Naive B cell (primary cell): ENCODE measurements around the gene ARFGAP1. TPM values are rescaled to one million over a fixed set of nuclear protein-coding genes. Genes with fewer than 3 reads are reported as not detected.
A peak's percentile ranks its signal among the peaks of the same experiment; 100 is the strongest.

Experiments
- ATAC-seq, 2 donors: fragments of 150-1000 bp; cut with Tn5 transposase; 2 replicates each; pipeline ENCODE4 v1.10.0; 2021; ENCODE audit warnings: low read depth in 2 of 2, mild to moderate bottlenecking in 2 of 2, moderate library complexity in 2 of 2
- DNase-seq: peaks from one replicate; pipeline ENCODE4 v3.0.0; 2022
- H3K27ac Mint-ChIP-seq, 6 donors: one replicate each; pipeline ENCODE4 v1.8.0; 2020 to 2022; ENCODE audit warnings: mild to moderate bottlenecking in 6 of 6, mixed read lengths in 6 of 6, moderate library complexity in 5 of 6, inconsistent platforms in 2 of 6
- H3K27me3 Mint-ChIP-seq, 3 donors: one replicate each; pipeline ENCODE4 v1.8.0; 2021 to 2022; ENCODE audit warnings: mixed read lengths in 3 of 3, mild to moderate bottlenecking in 1 of 3
- H3K36me3 Mint-ChIP-seq, 2 donors: one replicate each; pipeline ENCODE4 v1.8.0; 2020 to 2022; ENCODE audit warnings: mixed read lengths in 2 of 2, inconsistent platforms in 1 of 2, mild to moderate bottlenecking in 1 of 2
- H3K4me1 Mint-ChIP-seq, 3 donors: one replicate each; pipeline ENCODE4 v1.8.0; 2020 to 2022; ENCODE audit warnings: mixed read lengths in 3 of 3, inconsistent platforms in 1 of 3, mild to moderate bottlenecking in 1 of 3, moderate library complexity in 1 of 3
- H3K4me3 Mint-ChIP-seq, 8 donors: one replicate each; pipeline ENCODE4 v1.8.0; 2020 to 2022; ENCODE audit warnings: mild to moderate bottlenecking in 8 of 8, mixed read lengths in 8 of 8, moderate library complexity in 8 of 8, inconsistent platforms in 2 of 8
- H3K9me3 Mint-ChIP-seq, 7 donors: one replicate each; pipeline ENCODE4 v1.8.0; 2020 to 2022; ENCODE audit warnings: mixed read lengths in 7 of 7, mild to moderate bottlenecking in 5 of 7, inconsistent platforms in 2 of 7, moderate library complexity in 1 of 7
- polyA plus RNA-seq, 6 donors: library from polyadenylated mRNA; unstranded; fragments of 300-500 nt; fragmentation: Illumina TruSeq; gene quantifications; one replicate each; pipeline ENCODE4 v1.2.3, GENCODE V29; 2021; ENCODE audit warnings: low read depth in 6 of 6

ARFGAP1 gene
- 10 to 100 TPM in 4 of 6 donors, 1 to 10 TPM in 2; 8.2 to 17.7 (median 11.7) TPM for polyA plus RNA-seq

DNA sequence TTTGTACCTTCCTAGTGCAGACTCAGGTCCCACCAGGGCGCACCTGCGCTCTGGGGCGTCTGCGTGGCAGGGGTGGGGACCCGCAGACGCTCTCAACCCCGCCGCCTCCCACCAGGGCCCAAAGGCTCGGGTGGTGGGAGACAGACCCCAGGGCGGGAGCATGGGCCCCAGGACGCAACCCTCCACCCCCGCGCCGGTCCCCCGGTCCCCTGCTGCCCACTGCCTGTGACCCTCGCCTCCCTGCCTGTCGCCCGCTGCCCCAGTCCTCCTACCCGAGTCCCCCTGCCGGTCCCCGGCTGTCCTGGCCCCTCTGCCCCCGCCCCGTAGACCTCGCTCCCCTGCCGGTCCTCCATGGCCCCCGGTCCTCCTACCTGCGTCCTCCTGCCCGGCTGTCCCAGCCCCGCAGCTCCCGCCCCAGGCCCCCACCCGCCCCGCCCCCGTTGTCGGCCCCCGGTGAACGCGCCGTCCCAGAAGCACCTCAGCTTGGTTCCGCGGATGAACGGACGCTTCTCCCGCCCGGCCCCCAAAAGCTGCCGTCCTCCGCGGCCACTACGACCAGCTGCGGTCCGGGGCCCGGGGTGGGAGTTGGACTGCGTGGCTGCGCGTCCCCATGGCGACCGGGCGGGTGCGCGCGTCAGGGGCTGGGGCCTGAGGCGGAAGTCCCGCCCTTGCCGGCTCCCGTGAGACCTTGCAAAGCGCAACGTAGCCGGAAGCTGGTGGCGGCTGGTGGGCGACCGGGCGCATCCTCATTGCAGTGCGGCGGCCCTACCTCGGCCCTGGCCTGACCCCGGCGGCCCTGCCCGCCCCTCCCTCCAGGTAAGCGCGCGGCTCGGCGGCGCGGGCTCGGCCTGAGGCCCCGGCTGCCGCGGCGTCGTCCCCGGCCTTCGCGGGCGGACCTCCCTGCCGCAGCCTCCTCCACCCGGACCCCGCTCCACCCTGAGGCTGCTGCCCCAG is at the start of gene ARFGAP1:
ARFGAP1 (plus strand) TSS at position 709 of the 954 bp plus-strand sequence. CDS start 2,768 bp downstream, outside the sequence.
- peak within 1 kb of the TSS; percentile 85 to 96 (median 90) for H3K27ac Mint-ChIP-seq
- H3K27me3 Mint-ChIP-seq: peaks cover 4 to 8% (median 7%) of the 10 kb centered on the region in 3 donors
- H3K9me3 Mint-ChIP-seq: no peaks in the 10 kb centered on the region
- H3K4me1 Mint-ChIP-seq: peaks cover 17 to 37% (median 33%) of the 10 kb centered on the region in 3 donors
- H3K4me3 Mint-ChIP-seq: peak within 1 kb of the TSS; percentile 87 to 95 (median 92)
- no peaks in the 10 kb centered on the region for H3K36me3 Mint-ChIP-seq
- DNase-seq: peak; percentile 89
- ATAC-seq: peak; percentile 97 to 98

DNA sequence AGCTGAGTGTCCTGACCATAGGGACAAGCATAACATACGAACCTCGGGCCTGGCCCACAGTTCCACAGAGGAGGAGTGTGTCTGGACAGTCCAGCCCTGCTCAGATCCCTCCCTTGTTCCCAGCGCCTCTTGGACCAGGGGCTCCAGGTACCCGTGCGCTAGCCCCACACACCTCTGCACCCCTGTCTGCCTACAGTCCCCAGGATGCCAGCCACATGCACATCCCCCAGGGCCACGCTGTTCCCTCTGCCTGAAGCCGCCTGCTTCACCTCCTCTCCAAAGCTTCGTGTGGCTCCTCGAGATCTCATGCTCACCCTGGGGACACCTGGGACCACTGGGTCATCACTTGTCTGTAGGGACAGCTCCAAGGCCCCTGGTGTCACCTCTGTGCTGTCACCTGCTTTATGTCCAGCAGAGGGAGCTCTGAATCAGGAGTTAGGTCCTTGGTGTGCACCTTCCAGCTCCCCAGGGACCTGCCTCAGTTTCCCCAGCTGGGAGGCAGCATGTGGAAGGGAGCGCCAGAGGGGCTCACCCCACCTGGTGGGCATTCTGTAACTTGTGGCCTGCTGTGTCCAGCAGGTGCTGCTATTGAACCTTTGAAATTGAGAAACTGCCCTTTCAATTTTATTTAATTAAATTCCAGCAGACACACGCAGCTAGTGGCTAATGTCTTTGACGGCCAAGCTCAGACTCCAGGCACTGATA is 49.3 kb upstream of the ARFGAP1 start:
- Mint-ChIP-seq H3K4me3 (peak overlapping the region in 1 of 8 donors; percentile 60), H3K9me3 (no peaks in the 10 kb centered on the region), H3K4me1 (peaks cover 0 to 1% (median 0%) of the 10 kb centered on the region in 3 donors), H3K27ac (no peak overlapping the region), H3K27me3 (peaks cover 0 to 39% (median 21%) of the 10 kb centered on the region in 3 donors), H3K36me3 (no peaks in the 10 kb centered on the region)
- peak; percentile 20 for DNase-seq
- ATAC-seq: peak; percentile 51 to 58

DNA sequence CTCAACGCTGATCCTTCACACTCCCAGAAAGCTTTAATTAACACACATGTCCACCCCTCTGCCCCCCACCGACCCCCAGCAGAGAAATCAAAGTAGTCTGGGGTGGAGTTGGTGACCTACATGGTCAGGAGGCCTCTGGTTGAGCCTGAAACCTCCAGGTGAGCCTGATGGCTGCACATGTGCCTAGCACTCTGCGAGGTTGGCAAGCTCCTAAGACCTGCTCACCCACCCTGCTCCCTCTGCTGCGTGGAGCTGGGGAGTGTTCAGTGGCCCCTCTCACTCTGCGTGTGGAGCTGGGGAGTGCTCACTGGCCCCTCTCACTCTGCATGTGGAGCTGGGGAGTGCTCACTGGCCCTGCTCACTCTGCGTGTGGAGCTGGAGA is 48.8 kb upstream of the ARFGAP1 start:
- H3K36me3 Mint-ChIP-seq: no peaks in the 10 kb centered on the region
- DNase-seq (no peak), ATAC-seq (no peak)
- no peak overlapping the region for H3K27ac Mint-ChIP-seq
- peaks cover 0 to 44% (median 23%) of the 10 kb centered on the region in 3 donors for H3K27me3 Mint-ChIP-seq
- no peak overlapping the region for H3K4me3 Mint-ChIP-seq
- H3K4me1 Mint-ChIP-seq: peaks cover 0 to 1% (median 0%) of the 10 kb centered on the region in 3 donors
- no peaks in the 10 kb centered on the region for H3K9me3 Mint-ChIP-seq

DNA sequence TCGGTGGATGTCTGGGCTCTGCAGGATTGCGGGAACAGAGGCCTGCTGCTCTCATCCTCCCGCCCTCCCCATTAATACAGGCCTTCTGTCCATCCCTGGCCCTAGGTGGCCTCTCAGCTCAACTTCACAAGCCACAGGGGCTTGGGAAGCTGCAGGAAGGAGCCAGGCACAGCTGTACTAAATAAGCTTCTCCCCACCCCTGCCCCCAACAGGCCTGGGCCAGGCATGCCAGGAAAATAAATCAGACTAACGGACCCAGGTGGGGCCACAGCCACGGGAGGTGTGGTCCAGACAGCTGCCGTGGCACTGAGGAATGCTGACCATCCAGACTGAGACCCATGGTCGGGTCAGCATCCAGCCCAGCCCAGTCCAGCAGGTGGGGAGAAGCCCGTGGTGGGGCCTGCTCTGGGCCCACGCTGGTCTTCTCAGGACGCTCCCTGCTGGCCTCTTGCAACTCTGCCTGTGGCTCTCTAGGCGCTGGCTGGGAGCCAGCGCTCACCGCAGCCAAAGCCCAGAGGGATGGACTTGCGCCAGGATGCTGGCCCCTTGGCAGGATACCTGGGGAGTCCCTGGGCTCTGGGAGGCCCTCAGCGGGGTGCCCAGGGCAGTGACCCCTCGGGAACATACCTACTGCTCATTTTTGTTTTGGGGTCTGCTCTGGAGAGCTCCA is 48.1 kb upstream of the ARFGAP1 start:
- peaks cover 6 to 52% (median 30%) of the 10 kb centered on the region in 3 donors for H3K27me3 Mint-ChIP-seq
- DNase-seq: no peak

GRCh38 chr20:63225082-63225454 is 47.5 kb upstream of the ARFGAP1 start:
- Mint-ChIP-seq H3K4me3 (no peak overlapping the region), H3K4me1 (peaks cover 0 to 1% (median under 1%) of the 10 kb centered on the region in 3 donors), H3K27me3 (peaks cover 11 to 55% (median 31%) of the 10 kb centered on the region in 3 donors), H3K9me3 (no peaks in the 10 kb centered on the region), H3K36me3 (no peaks in the 10 kb centered on the region), H3K27ac (peak overlapping the region in 1 of 6 donors; percentile 4)
- no peak for DNase-seq
- ATAC-seq: no peak

More for the DNA sequence above, 48.1 kb upstream of the ARFGAP1 start:
- no peaks in the 10 kb centered on the region for H3K36me3 Mint-ChIP-seq
- no peak overlapping the region for H3K27ac Mint-ChIP-seq
- no peak for ATAC-seq
- H3K4me1 Mint-ChIP-seq: peaks cover 0 to 1% (median 0%) of the 10 kb centered on the region in 3 donors
- no peaks in the 10 kb centered on the region for H3K9me3 Mint-ChIP-seq
- H3K4me3 Mint-ChIP-seq: no peak overlapping the region

- no peaks in the 10 kb centered on the region for H3K9me3 Mint-ChIP-seq
- ATAC-seq (no peak), DNase-seq (no peak)
- peaks cover 20 to 57% (median 31%) of the 10 kb centered on the region in 3 donors for H3K27me3 Mint-ChIP-seq
- H3K36me3 Mint-ChIP-seq: no peaks in the 10 kb centered on the region
- no peak overlapping the region for H3K27ac Mint-ChIP-seq
- H3K4me1 Mint-ChIP-seq: peaks cover 0 to 12% (median 4%) of the 10 kb centered on the region in 3 donors
- no peak overlapping the region for H3K4me3 Mint-ChIP-seq
Observed at GRCh38 chr20:63226042-63226943, 46.3 kb upstream of the ARFGAP1 start.

DNA sequence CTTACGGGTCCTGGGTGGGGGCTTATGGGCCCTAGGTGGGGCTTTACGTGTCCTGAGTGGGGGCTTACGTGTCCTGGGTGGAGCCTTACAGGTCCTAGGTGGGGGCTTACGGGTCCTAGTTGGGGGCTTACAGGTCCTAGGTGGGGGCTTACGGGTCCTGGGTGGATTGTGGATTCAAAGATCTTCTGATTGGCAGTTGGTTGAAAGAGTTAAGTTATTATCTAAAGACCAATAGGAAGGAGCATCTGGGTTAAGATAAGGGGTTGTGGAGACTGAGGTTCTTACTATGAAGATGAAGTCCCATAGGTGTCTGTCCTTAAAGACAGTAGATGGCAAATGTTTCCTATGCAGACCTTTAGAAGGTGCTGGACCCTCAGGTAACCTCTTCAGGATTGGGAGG is 45.4 kb upstream of the ARFGAP1 start:
- Mint-ChIP-seq H3K9me3 (no peaks in the 10 kb centered on the region), H3K4me1 (peaks cover 0 to 12% (median 4%) of the 10 kb centered on the region in 3 donors), H3K36me3 (no peaks in the 10 kb centered on the region), H3K27ac (no peak overlapping the region), H3K4me3 (no peak overlapping the region), H3K27me3 (peaks cover 30 to 63% (median 38%) of the 10 kb centered on the region in 3 donors)
- ATAC-seq: no peak
- DNase-seq: no peak

DNA sequence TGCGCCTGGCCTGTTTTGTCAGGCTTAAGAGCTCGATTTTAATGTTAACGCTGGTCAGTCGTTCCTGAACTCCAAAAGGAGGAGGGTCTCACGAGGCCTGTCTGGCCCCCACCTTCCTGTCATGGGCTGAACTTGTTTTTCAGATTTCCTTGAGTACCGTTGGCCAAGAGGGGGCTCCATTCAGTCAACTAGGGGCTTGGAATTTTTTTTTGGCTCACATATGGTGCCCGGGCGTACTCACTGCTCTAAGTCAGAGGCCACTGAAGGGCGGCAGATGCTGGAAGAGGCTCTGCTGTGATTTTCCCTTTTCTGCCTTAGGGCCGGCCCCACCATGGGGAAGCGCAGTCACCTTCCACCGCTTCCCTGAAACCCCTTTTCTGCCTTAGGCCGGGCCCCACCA is 43.8 kb upstream of the ARFGAP1 start:
- Mint-ChIP-seq H3K36me3 (no peaks in the 10 kb centered on the region), H3K4me1 (peaks cover 0 to 12% (median 3%) of the 10 kb centered on the region in 3 donors), H3K27ac (no peak overlapping the region), H3K4me3 (no peak overlapping the region), H3K27me3 (peaks cover 34 to 72% (median 43%) of the 10 kb centered on the region in 3 donors), H3K9me3 (no peaks in the 10 kb centered on the region)
- DNase-seq: no peak
- ATAC-seq: no peak

GRCh38 chr20:63230800-63231268 is 41.8 kb upstream of the ARFGAP1 start:
- no peak for DNase-seq
- H3K9me3 Mint-ChIP-seq: peaks cover 0 to 1% (median 0%) of the 10 kb centered on the region in 7 donors
- H3K4me1 Mint-ChIP-seq: peaks cover 3 to 19% (median 4%) of the 10 kb centered on the region in 3 donors
- H3K4me3 Mint-ChIP-seq: no peak overlapping the region
- H3K27me3 Mint-ChIP-seq: peaks cover 34 to 67% (median 50%) of the 10 kb centered on the region in 3 donors
- peak overlapping the region in 1 of 6 donors; percentile 66 for H3K27ac Mint-ChIP-seq
- ATAC-seq: no peak
- no peaks in the 10 kb centered on the region for H3K36me3 Mint-ChIP-seq

GRCh38 chr20:63232235-63233060 is 40.2 kb upstream of the ARFGAP1 start:
- Mint-ChIP-seq H3K9me3 (peaks cover 0 to 1% (median 0%) of the 10 kb centered on the region in 7 donors), H3K36me3 (no peaks in the 10 kb centered on the region), H3K4me3 (no peak overlapping the region), H3K4me1 (peaks cover 3 to 19% (median 4%) of the 10 kb centered on the region in 3 donors), H3K27ac (no peak overlapping the region), H3K27me3 (peaks cover 34 to 57% (median 50%) of the 10 kb centered on the region in 3 donors)
- ATAC-seq (no peak), DNase-seq (no peak)

GRCh38 chr20:63233061-63233344 is 39.6 kb upstream of the ARFGAP1 start:
- Mint-ChIP-seq H3K4me3 (no peak overlapping the region), H3K9me3 (peaks cover 0 to 1% (median 0%) of the 10 kb centered on the region in 7 donors), H3K4me1 (peaks cover 3 to 19% (median 4%) of the 10 kb centered on the region in 3 donors), H3K27ac (peak overlapping the region in 1 of 6 donors; percentile 42), H3K36me3 (no peaks in the 10 kb centered on the region), H3K27me3 (peaks cover 34 to 57% (median 50%) of the 10 kb centered on the region in 3 donors)
- ATAC-seq: no peak
- no peak for DNase-seq
